ENCODE results near the gene MYO1D. TPM values are rescaled to one million over a fixed set of nuclear protein-coding genes. Genes with fewer than 3 reads are reported as not detected.

The MYO1D gene
- total and polyA plus RNA-seq, 2 donors (not counting 3 experiments of a cell fraction or from before 2014, with no cell fraction given): 37.8 to 85.5 TPM

DNA sequence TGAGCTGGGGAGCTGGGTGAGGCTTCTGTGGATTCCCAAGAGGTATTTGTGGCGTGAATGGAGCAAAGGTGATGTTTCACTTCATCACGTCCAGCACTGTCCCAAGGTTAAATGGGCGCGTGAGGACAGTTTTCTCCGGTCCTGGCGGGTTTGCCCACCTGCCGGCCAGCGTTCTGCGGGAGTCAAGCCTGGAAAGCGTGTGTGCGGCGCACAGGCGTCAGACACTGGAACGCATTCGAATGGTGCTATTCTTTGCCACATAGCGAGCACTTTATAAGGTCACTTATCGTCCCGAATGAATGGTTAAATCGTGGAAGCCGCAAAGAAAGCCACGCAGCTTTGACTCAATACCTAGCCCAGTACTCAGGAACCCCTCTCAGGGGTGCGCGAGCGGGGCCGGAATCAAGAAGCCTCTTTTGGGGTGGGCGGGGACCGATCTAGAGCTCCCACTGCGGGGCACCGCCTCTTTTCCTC lies 433.1 kb downstream of the MYO1D start:
- H3K27me3 ChIP-seq (ENCODE audit: control insufficient read depth in 2 of 2, insufficient read depth in 2 of 2, low read length in 2 of 2): peaks cover 10 to 11% of the 10 kb centered on the region in 2 experiments
- dilution Hi-C loops (cut with MboI; ENCODE audit: extremely low pct_ligation_motif_present, low sequenced_read_pairs): no loop called here
- FAIRE-seq (no peak), DNase-seq (ENCODE audit: low read depth, low spot score) (no peak)
- H3K36me3 ChIP-seq (ENCODE audit: control insufficient read depth in 2 of 2, extremely low read depth in 1 of 2, insufficient read depth in 2 of 2, low read length in 2 of 2): peaks cover 0 to 8% of the 10 kb centered on the region in 2 experiments
- no peak overlapping the region for H3K27ac ChIP-seq (ENCODE audit: insufficient read depth, low read depth, low read length)
- intact Hi-C loops (cut with micrococcal nuclease): no loop called here
- peaks cover 18% of the 10 kb centered on the region for H3K4me1 ChIP-seq (ENCODE audit: control insufficient read depth, extremely low read depth, insufficient read depth, low read length)
- H3K4me2 ChIP-seq (ENCODE audit: insufficient read depth, low read length): peak overlapping the region; percentile 82
- BruUV-seq (replicated peaks): no TSS peak
- CTCF ChIA-PET: interaction anchor here (0.7 to 4.5 kb wide), 23 partner anchors 9 to 434 kb away, joined by 3 to 28 read pairs (median 5); partner anchors contain the start of gene CDK5R1
- H2AFZ ChIP-seq (ENCODE audit: low read depth, low read length): peak overlapping the region; percentile 96
- peaks cover 42% of the 10 kb centered on the region for H3K79me2 ChIP-seq (ENCODE audit: control insufficient read depth, insufficient read depth, low read length)
- peak overlapping the region; percentile 20 for H3K9ac ChIP-seq (replicated peaks; ENCODE audit: extremely low read depth, insufficient read depth, low read length)
- no peaks in the 10 kb centered on the region for H4K20me1 ChIP-seq (replicated peaks; ENCODE audit: control insufficient read depth, extremely low read depth, insufficient read depth, low read length)
- H3K4me3 ChIP-seq (replicated peaks in 1 of 3; ENCODE audit: insufficient read depth in 1 of 3, low read depth in 1 of 3, low read length in 3 of 3): peak overlapping the region; percentile 53 to 66 (median 57)
- H3K9me1 ChIP-seq (replicated peaks; ENCODE audit: control insufficient read depth, extremely low read depth, insufficient read depth, low read length): no peaks in the 10 kb centered on the region
- TF ChIP-seq, protein P1, sequence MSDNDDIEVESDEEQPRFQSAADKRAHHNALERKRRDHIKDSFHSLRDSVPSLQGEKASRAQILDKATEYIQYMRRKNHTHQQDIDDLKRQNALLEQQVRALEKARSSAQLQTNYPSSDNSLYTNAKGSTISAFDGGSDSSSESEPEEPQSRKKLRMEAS (IDR thresholded peaks at IDR 0.05; ENCODE audit: insufficient read depth, insufficient read length): no peak
- TF ChIP-seq GATA2 (IDR thresholded peaks at IDR 0.05; ENCODE audit: insufficient read depth, insufficient read length, low read depth, low read length) (no peak), MYC (IDR thresholded peaks at IDR 0.05; ENCODE audit: low read depth, low read length) (no peak), EZH2 (IDR thresholded peaks at IDR 0.05; ENCODE audit: borderline replicate concordance, low read depth, low read length, severe bottlenecking) (no peak), POLR2A (IDR thresholded peaks at IDR 0.05; ENCODE audit: low read depth, low read length) (no peak), POLR2AphosphoS5 (IDR thresholded peaks at IDR 0.05; ENCODE audit: insufficient read depth, low read depth, low read length) (no peak), FOS (IDR thresholded peaks at IDR 0.05; ENCODE audit: borderline replicate concordance, insufficient read depth, low read length) (no peak), JUN (IDR thresholded peaks at IDR 0.05; ENCODE audit: borderline replicate concordance, insufficient read depth, insufficient read length, low read depth) (no peak)
- TF ChIP-seq, protein P2, sequence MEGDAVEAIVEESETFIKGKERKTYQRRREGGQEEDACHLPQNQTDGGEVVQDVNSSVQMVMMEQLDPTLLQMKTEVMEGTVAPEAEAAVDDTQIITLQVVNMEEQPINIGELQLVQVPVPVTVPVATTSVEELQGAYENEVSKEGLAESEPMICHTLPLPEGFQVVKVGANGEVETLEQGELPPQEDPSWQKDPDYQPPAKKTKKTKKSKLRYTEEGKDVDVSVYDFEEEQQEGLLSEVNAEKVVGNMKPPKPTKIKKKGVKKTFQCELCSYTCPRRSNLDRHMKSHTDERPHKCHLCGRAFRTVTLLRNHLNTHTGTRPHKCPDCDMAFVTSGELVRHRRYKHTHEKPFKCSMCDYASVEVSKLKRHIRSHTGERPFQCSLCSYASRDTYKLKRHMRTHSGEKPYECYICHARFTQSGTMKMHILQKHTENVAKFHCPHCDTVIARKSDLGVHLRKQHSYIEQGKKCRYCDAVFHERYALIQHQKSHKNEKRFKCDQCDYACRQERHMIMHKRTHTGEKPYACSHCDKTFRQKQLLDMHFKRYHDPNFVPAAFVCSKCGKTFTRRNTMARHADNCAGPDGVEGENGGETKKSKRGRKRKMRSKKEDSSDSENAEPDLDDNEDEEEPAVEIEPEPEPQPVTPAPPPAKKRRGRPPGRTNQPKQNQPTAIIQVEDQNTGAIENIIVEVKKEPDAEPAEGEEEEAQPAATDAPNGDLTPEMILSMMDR (IDR thresholded peaks at IDR 0.05; ENCODE audit: extremely low read depth in 1 of 2, insufficient read depth in 1 of 2, low read depth in 1 of 2, low read length in 2 of 2): no peak
- H3K9me3 ChIP-seq (replicated peaks; ENCODE audit: control insufficient read depth, insufficient read depth, low read length): no peaks in the 10 kb centered on the region
- POLR2A ChIA-PET: interaction anchor here (0.6 to 0.9 kb wide), 2 partner anchors 43 to 158 kb away, joined by 3 read pairs; partner anchors contain the start of gene CDK5R1

Small RNAs within 50 kb of the gene (small RNA-seq; reads per million reads assigned to genes)
- gene RF00019 (ENCODE audit: insufficient read depth, insufficient read length, low read depth, low replicate concordance): not detected

Other genes starting within 250 kb of the MYO1D start
- gene TMEM98, start 51.0 kb upstream of the MYO1D start, total RNA-seq: 83.6 and 101 TPM in 2 replicates
- 427 and 456 TPM in 2 replicates for gene TMEM98, start 51.0 kb upstream of the MYO1D start, polyA plus RNA-seq
- not detected in 2 replicates for gene SPACA3, start 114.7 kb upstream of the MYO1D start, total RNA-seq
- gene SPACA3, start 114.7 kb upstream of the MYO1D start, polyA plus RNA-seq: 0.11 TPM in 1 of 2 replicates, not detected in the other